Measurements from ENCODE around the gene DNAI4.
"Not testable (repeated sequence)": the region's sequence is repeated elsewhere in the genome, so short reads cannot be mapped to it uniquely, and the experiment has no call there.

Gene DNAI4
- 3.6 to 4.9 (median 3.7) reads per million in 3 donors for total RNA-seq

GRCh38 chr1:66924756-66925557 lies at the start of gene DNAI4, which contains the start of gene MIER1:
TSS of gene DNAI4 (minus strand) at chr1:66924856. CDS start at chr1:66924831, 25 bp downstream.
TSS of gene MIER1 (plus strand) at chr1:66924990. CDS start at chr1:66925029, 39 bp downstream.
- Histone ChIP-seq H3K27ac (ENCODE audit: insufficient read depth, low read length, poor library complexity, severe bottlenecking) (peak within 1 kb of the TSS; percentile 97), H3K4me1 (ENCODE audit: control insufficient read depth, insufficient read depth, low read length, poor library complexity, severe bottlenecking) (peaks cover 10% of the 10 kb centered on the region), H3K4me3 (ENCODE audit: insufficient read depth, low read depth, low read length, poor library complexity, severe bottlenecking) (peak within 1 kb of the TSS; percentile 87), H3K9me3 (ENCODE audit: control insufficient read depth, low read length) (no peaks in the 10 kb centered on the region), H3K36me3 (ENCODE audit: control insufficient read depth, insufficient read depth, low read length) (no peaks in the 10 kb centered on the region), H3K27me3 (replicated peaks; ENCODE audit: control insufficient read depth, insufficient read depth, low read length, poor library complexity, severe bottlenecking) (no peaks in the 10 kb centered on the region)
- peak; percentile 95 to 97 (median 96) for DNase-seq

- DNase-seq = no peak
- Histone ChIP-seq H3K36me3 (ENCODE audit: control insufficient read depth, insufficient read depth, low read length) (peaks cover 49% of the 10 kb centered on the region), H3K27ac (ENCODE audit: insufficient read depth, low read length, poor library complexity, severe bottlenecking) (no peak overlapping the region), H3K4me1 (ENCODE audit: control insufficient read depth, insufficient read depth, low read length, poor library complexity, severe bottlenecking) (no peaks in the 10 kb centered on the region), H3K9me3 (ENCODE audit: control insufficient read depth, low read length) (no peaks in the 10 kb centered on the region), H3K4me3 (ENCODE audit: insufficient read depth, low read depth, low read length, poor library complexity, severe bottlenecking) (no peak overlapping the region), H3K27me3 (replicated peaks; ENCODE audit: control insufficient read depth, insufficient read depth, low read length, poor library complexity, severe bottlenecking) (no peaks in the 10 kb centered on the region)
These were observed 43.9 kb upstream of the DNAI4 start for GRCh38 chr1:66968574-66968973.

- not testable (repeated sequence) for H3K4me3 ChIP-seq (ENCODE audit: insufficient read depth, low read depth, low read length, poor library complexity, severe bottlenecking); H3K4me1 ChIP-seq (ENCODE audit: control insufficient read depth, insufficient read depth, low read length, poor library complexity, severe bottlenecking); H3K27ac ChIP-seq (ENCODE audit: insufficient read depth, low read length, poor library complexity, severe bottlenecking); DNase-seq; H3K9me3 ChIP-seq (ENCODE audit: control insufficient read depth, low read length); H3K27me3 ChIP-seq (replicated peaks; ENCODE audit: control insufficient read depth, insufficient read depth, low read length, poor library complexity, severe bottlenecking)
- H3K36me3 ChIP-seq (ENCODE audit: control insufficient read depth, insufficient read depth, low read length) = peaks cover 50% of the 10 kb centered on the region
These were observed 41.7 kb upstream of the DNAI4 start for GRCh38 chr1:66966188-66966873.

GRCh38 chr1:66957938-66958337 lies 33.3 kb upstream of the DNAI4 start:
- Histone ChIP-seq H3K4me1 (ENCODE audit: control insufficient read depth, insufficient read depth, low read length, poor library complexity, severe bottlenecking) (peaks cover 10% of the 10 kb centered on the region), H3K4me3 (ENCODE audit: insufficient read depth, low read depth, low read length, poor library complexity, severe bottlenecking) (no peak overlapping the region), H3K27me3 (replicated peaks; ENCODE audit: control insufficient read depth, insufficient read depth, low read length, poor library complexity, severe bottlenecking) (no peaks in the 10 kb centered on the region), H3K27ac (ENCODE audit: insufficient read depth, low read length, poor library complexity, severe bottlenecking) (no peak overlapping the region), H3K36me3 (ENCODE audit: control insufficient read depth, insufficient read depth, low read length) (peaks cover 39% of the 10 kb centered on the region), H3K9me3 (ENCODE audit: control insufficient read depth, low read length) (no peaks in the 10 kb centered on the region)
- no peak for DNase-seq

GRCh38 chr1:66954208-66954607 lies 29.6 kb upstream of the DNAI4 start:
- H3K9me3 ChIP-seq (ENCODE audit: control insufficient read depth, low read length) = no peaks in the 10 kb centered on the region
- no peak for DNase-seq
- peaks cover 35% of the 10 kb centered on the region for H3K36me3 ChIP-seq (ENCODE audit: control insufficient read depth, insufficient read depth, low read length)
- no peaks in the 10 kb centered on the region for H3K27me3 ChIP-seq (replicated peaks; ENCODE audit: control insufficient read depth, insufficient read depth, low read length, poor library complexity, severe bottlenecking)
- no peaks in the 10 kb centered on the region for H3K4me1 ChIP-seq (ENCODE audit: control insufficient read depth, insufficient read depth, low read length, poor library complexity, severe bottlenecking)
- H3K27ac ChIP-seq (ENCODE audit: insufficient read depth, low read length, poor library complexity, severe bottlenecking) = no peak overlapping the region
- H3K4me3 ChIP-seq (ENCODE audit: insufficient read depth, low read depth, low read length, poor library complexity, severe bottlenecking) = no peak overlapping the region

GRCh38 chr1:66951513-66951912 lies 26.9 kb upstream of the DNAI4 start:
- DNase-seq = no peak
- no peaks in the 10 kb centered on the region for H3K4me1 ChIP-seq (ENCODE audit: control insufficient read depth, insufficient read depth, low read length, poor library complexity, severe bottlenecking)
- H3K4me3 ChIP-seq (ENCODE audit: insufficient read depth, low read depth, low read length, poor library complexity, severe bottlenecking) = no peak overlapping the region
- H3K36me3 ChIP-seq (ENCODE audit: control insufficient read depth, insufficient read depth, low read length) = peaks cover 38% of the 10 kb centered on the region
- H3K9me3 ChIP-seq (ENCODE audit: control insufficient read depth, low read length) = no peaks in the 10 kb centered on the region
- H3K27ac ChIP-seq (ENCODE audit: insufficient read depth, low read length, poor library complexity, severe bottlenecking) = no peak overlapping the region
- no peaks in the 10 kb centered on the region for H3K27me3 ChIP-seq (replicated peaks; ENCODE audit: control insufficient read depth, insufficient read depth, low read length, poor library complexity, severe bottlenecking)

GRCh38 chr1:66947267-66947666 lies 22.6 kb upstream of the DNAI4 start:
- Histone ChIP-seq H3K36me3 (ENCODE audit: control insufficient read depth, insufficient read depth, low read length) (peaks cover 37% of the 10 kb centered on the region), H3K27me3 (replicated peaks; ENCODE audit: control insufficient read depth, insufficient read depth, low read length, poor library complexity, severe bottlenecking) (no peaks in the 10 kb centered on the region), H3K27ac (ENCODE audit: insufficient read depth, low read length, poor library complexity, severe bottlenecking) (no peak overlapping the region), H3K9me3 (ENCODE audit: control insufficient read depth, low read length) (no peaks in the 10 kb centered on the region), H3K4me1 (ENCODE audit: control insufficient read depth, insufficient read depth, low read length, poor library complexity, severe bottlenecking) (no peaks in the 10 kb centered on the region), H3K4me3 (ENCODE audit: insufficient read depth, low read depth, low read length, poor library complexity, severe bottlenecking) (no peak overlapping the region)
- no peak for DNase-seq

- Histone ChIP-seq H3K36me3 (ENCODE audit: control insufficient read depth, insufficient read depth, low read length) (peaks cover 33% of the 10 kb centered on the region), H3K27ac (ENCODE audit: insufficient read depth, low read length, poor library complexity, severe bottlenecking) (no peak overlapping the region)
- DNase-seq = no peak
These were observed 20.7 kb upstream of the DNAI4 start for GRCh38 chr1:66945316-66945715.

GRCh38 chr1:66944330-66945274 lies 19.9 kb upstream of the DNAI4 start:
- H3K27me3 ChIP-seq (replicated peaks; ENCODE audit: control insufficient read depth, insufficient read depth, low read length, poor library complexity, severe bottlenecking) = no peaks in the 10 kb centered on the region
- DNase-seq = no peak
- no peaks in the 10 kb centered on the region for H3K9me3 ChIP-seq (ENCODE audit: control insufficient read depth, low read length)
- peaks cover 33% of the 10 kb centered on the region for H3K36me3 ChIP-seq (ENCODE audit: control insufficient read depth, insufficient read depth, low read length)
- H3K27ac ChIP-seq (ENCODE audit: insufficient read depth, low read length, poor library complexity, severe bottlenecking) = no peak overlapping the region
- peaks cover 4% of the 10 kb centered on the region for H3K4me1 ChIP-seq (ENCODE audit: control insufficient read depth, insufficient read depth, low read length, poor library complexity, severe bottlenecking)
- H3K4me3 ChIP-seq (ENCODE audit: insufficient read depth, low read depth, low read length, poor library complexity, severe bottlenecking) = no peak overlapping the region

More at GRCh38 chr1:66945316-66945715, 20.7 kb upstream of the DNAI4 start:
- no peak overlapping the region for H3K4me3 ChIP-seq (ENCODE audit: insufficient read depth, low read depth, low read length, poor library complexity, severe bottlenecking)
- H3K4me1 ChIP-seq (ENCODE audit: control insufficient read depth, insufficient read depth, low read length, poor library complexity, severe bottlenecking) = peaks cover 3% of the 10 kb centered on the region
- H3K9me3 ChIP-seq (ENCODE audit: control insufficient read depth, low read length) = no peaks in the 10 kb centered on the region
- no peaks in the 10 kb centered on the region for H3K27me3 ChIP-seq (replicated peaks; ENCODE audit: control insufficient read depth, insufficient read depth, low read length, poor library complexity, severe bottlenecking)
